Brain microvascular endothelial cell (primary cell): ENCODE data around the gene C3orf70.

Experiments used
- DNase-seq: peaks from one replicate; pipeline ENCODE4 v3.0.0-alpha.2; 2020
- H3K27ac ChIP-seq: fragments of 250-450 bp; sonication (Bioruptor Pico); 2 replicates; pipeline ENCODE4 v1.5.1; 2020; ENCODE audit warnings: mild to moderate bottlenecking, moderate library complexity
- H3K27me3 ChIP-seq: fragments of 250-450 bp; sonication (Bioruptor Pico); replicated peaks from 2 replicates; pipeline ENCODE4 v1.5.1; 2020; ENCODE audit warnings: mild to moderate bottlenecking
- H3K36me3 ChIP-seq: fragments of 250-450 bp; sonication (Bioruptor Pico); replicated peaks from 2 replicates; pipeline ENCODE4 v1.5.1; 2020; ENCODE audit warnings: mild to moderate bottlenecking
- H3K4me3 ChIP-seq: 2 replicates; pipeline ENCODE4 v1.5.1; 2011; ENCODE audit warnings: low read depth, mild to moderate bottlenecking, control low read depth, low read length, moderate library complexity
- CTCF ChIP-seq: IDR thresholded peaks from 2 replicates; pipeline ENCODE4 v1.5.1; 2011; ENCODE audit warnings: low read depth, mild to moderate bottlenecking, moderate library complexity, low read length, control low read depth, inconsistent platforms; ENCODE audit errors: missing control alignments
- in situ Hi-C: cut with HindIII; loops from 2 replicates; pipeline ENCODE4 v1.10.0; 2017; ENCODE audit warnings: low sequenced_read_pairs, low pct_ligation_motif_present

Gene C3orf70

GRCh38 chr3:185131602-185132256 lies 21.1 kb downstream of the C3orf70 start:
- no peaks in the 10 kb centered on the region for H3K36me3 ChIP-seq
- in situ Hi-C loops, result no loop called here

GRCh38 chr3:185129083-185129482 lies 23.8 kb downstream of the C3orf70 start:
- Histone ChIP-seq H3K36me3 (no peaks in the 10 kb centered on the region), H3K27ac (no peak overlapping the region), H3K27me3 (no peaks in the 10 kb centered on the region), H3K4me3 (no peak overlapping the region)
- in situ Hi-C loops, result no loop called here
- DNase-seq, result no peak
- no peak for TF ChIP-seq CTCF

More at GRCh38 chr3:185131602-185132256, 21.1 kb downstream of the C3orf70 start:
- TF ChIP-seq CTCF, result no peak
- H3K27ac ChIP-seq, result no peak overlapping the region
- H3K27me3 ChIP-seq, result no peaks in the 10 kb centered on the region
- DNase-seq, result no peak
- H3K4me3 ChIP-seq, result no peak overlapping the region

GRCh38 chr3:185126201-185126600 lies 26.7 kb downstream of the C3orf70 start:
- H3K27ac ChIP-seq, result no peak overlapping the region
- in situ Hi-C loops, result no loop called here
- H3K36me3 ChIP-seq, result no peaks in the 10 kb centered on the region
- H3K27me3 ChIP-seq, result no peaks in the 10 kb centered on the region
- TF ChIP-seq CTCF, result no peak
- no peak for DNase-seq
- no peak overlapping the region for H3K4me3 ChIP-seq

GRCh38 chr3:185120126-185120525 lies 32.7 kb downstream of the C3orf70 start:
- in situ Hi-C loops, result no loop called here
- no peak for DNase-seq
- no peak overlapping the region for H3K27ac ChIP-seq
- no peaks in the 10 kb centered on the region for H3K36me3 ChIP-seq
- no peaks in the 10 kb centered on the region for H3K27me3 ChIP-seq
- H3K4me3 ChIP-seq, result no peak overlapping the region
- TF ChIP-seq CTCF, result no peak

GRCh38 chr3:185115371-185115770 lies 37.5 kb downstream of the C3orf70 start:
- H3K27ac ChIP-seq, result no peak overlapping the region
- DNase-seq, result no peak
- TF ChIP-seq CTCF, result no peak
- in situ Hi-C loops, result no loop called here
- H3K4me3 ChIP-seq, result no peak overlapping the region
- H3K27me3 ChIP-seq, result no peaks in the 10 kb centered on the region
- H3K36me3 ChIP-seq, result no peaks in the 10 kb centered on the region

GRCh38 chr3:185114756-185115155 lies 38.1 kb downstream of the C3orf70 start:
- Histone ChIP-seq H3K4me3 (no peak overlapping the region), H3K27ac (no peak overlapping the region), H3K27me3 (no peaks in the 10 kb centered on the region), H3K36me3 (no peaks in the 10 kb centered on the region)
- TF ChIP-seq CTCF, result no peak
- no peak for DNase-seq
- in situ Hi-C loops, result no loop called here
